Measurements from ENCODE around the gene NAALADL2.

Gene NAALADL2

GRCh38 chr3:175184392-175184791 lies 325.3 kb downstream of the NAALADL2 start:
- Histone ChIP-seq H3K9ac (ENCODE audit: low read length) (no peak overlapping the region), H3K27me3 (replicated peaks; ENCODE audit: control insufficient read depth, insufficient read depth, low read length) (no peaks in the 10 kb centered on the region)

GRCh38 chr3:175185903-175186302 lies 326.8 kb downstream of the NAALADL2 start:
- H3K9me3 ChIP-seq (ENCODE audit: control insufficient read depth, low read length): no peaks in the 10 kb centered on the region
- no peak overlapping the region for H3K9ac ChIP-seq (ENCODE audit: low read length)
- no peak for DNase-seq (ENCODE audit: low read depth)
- no peak overlapping the region for H3K4me3 ChIP-seq (ENCODE audit: low read length)
- no peaks in the 10 kb centered on the region for H3K36me3 ChIP-seq (ENCODE audit: control insufficient read depth, insufficient read depth, low read length, severe bottlenecking)
- no peaks in the 10 kb centered on the region for H3K4me1 ChIP-seq (ENCODE audit: control insufficient read depth, insufficient read depth, low read length)
- no peaks in the 10 kb centered on the region for H3K27me3 ChIP-seq (replicated peaks; ENCODE audit: control insufficient read depth, insufficient read depth, low read length)

More at GRCh38 chr3:175184392-175184791, 325.3 kb downstream of the NAALADL2 start:
- Histone ChIP-seq H3K9me3 (ENCODE audit: control insufficient read depth, low read length) (no peaks in the 10 kb centered on the region), H3K4me1 (ENCODE audit: control insufficient read depth, insufficient read depth, low read length) (no peaks in the 10 kb centered on the region), H3K4me3 (ENCODE audit: low read length) (no peak overlapping the region), H3K36me3 (ENCODE audit: control insufficient read depth, insufficient read depth, low read length, severe bottlenecking) (no peaks in the 10 kb centered on the region)
- DNase-seq (ENCODE audit: low read depth): no peak

- no peak for DNase-seq (ENCODE audit: low read depth)
- H3K4me3 ChIP-seq (ENCODE audit: low read length): no peak overlapping the region
- no peaks in the 10 kb centered on the region for H3K9me3 ChIP-seq (ENCODE audit: control insufficient read depth, low read length)
- no peaks in the 10 kb centered on the region for H3K27me3 ChIP-seq (replicated peaks; ENCODE audit: control insufficient read depth, insufficient read depth, low read length)
- no peaks in the 10 kb centered on the region for H3K4me1 ChIP-seq (ENCODE audit: control insufficient read depth, insufficient read depth, low read length)
- H3K9ac ChIP-seq (ENCODE audit: low read length): no peak overlapping the region
- no peaks in the 10 kb centered on the region for H3K36me3 ChIP-seq (ENCODE audit: control insufficient read depth, insufficient read depth, low read length, severe bottlenecking)
These were observed 327.4 kb downstream of the NAALADL2 start for GRCh38 chr3:175186511-175186910.

- no peaks in the 10 kb centered on the region for H3K4me1 ChIP-seq (ENCODE audit: control insufficient read depth, insufficient read depth, low read length)
- H3K4me3 ChIP-seq (ENCODE audit: low read length): no peak overlapping the region
- no peaks in the 10 kb centered on the region for H3K36me3 ChIP-seq (ENCODE audit: control insufficient read depth, insufficient read depth, low read length, severe bottlenecking)
- H3K27me3 ChIP-seq (replicated peaks; ENCODE audit: control insufficient read depth, insufficient read depth, low read length): no peaks in the 10 kb centered on the region
- H3K9ac ChIP-seq (ENCODE audit: low read length): no peak overlapping the region
- no peaks in the 10 kb centered on the region for H3K9me3 ChIP-seq (ENCODE audit: control insufficient read depth, low read length)
- DNase-seq (ENCODE audit: low read depth): no peak
These were observed 328.5 kb downstream of the NAALADL2 start for GRCh38 chr3:175187586-175187985.

DNA sequence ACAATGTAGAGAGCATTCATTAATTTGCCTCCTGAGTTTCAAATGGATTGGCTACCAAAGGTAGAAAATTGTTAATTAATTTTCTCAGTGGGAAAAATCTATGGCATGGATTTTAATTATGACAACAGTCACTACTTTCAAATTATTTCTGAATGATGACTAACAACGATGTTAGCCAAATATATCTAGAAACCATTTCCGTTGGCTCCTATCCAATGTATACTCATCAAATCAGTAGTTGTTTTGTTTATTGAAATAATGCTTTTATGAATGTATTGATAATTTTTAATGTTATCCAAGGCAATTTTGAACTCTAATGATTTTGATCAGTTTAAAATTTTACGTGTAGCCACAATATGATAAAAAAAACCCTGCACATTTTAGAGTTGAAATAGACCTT lies 333.4 kb downstream of the NAALADL2 start:
- no peak for DNase-seq (ENCODE audit: low read depth)
- Histone ChIP-seq H3K4me3 (ENCODE audit: low read length) (no peak overlapping the region), H3K9me3 (ENCODE audit: control insufficient read depth, low read length) (peaks cover 4% of the 10 kb centered on the region)

GRCh38 chr3:175193815-175194518 lies 334.8 kb downstream of the NAALADL2 start:
- H3K9me3 ChIP-seq (ENCODE audit: control insufficient read depth, low read length): peaks cover 4% of the 10 kb centered on the region
- no peak overlapping the region for H3K4me3 ChIP-seq (ENCODE audit: low read length)
- peak; percentile 50 for DNase-seq (ENCODE audit: low read depth)
- H3K4me1 ChIP-seq (ENCODE audit: control insufficient read depth, insufficient read depth, low read length): no peaks in the 10 kb centered on the region
- no peak overlapping the region for H3K9ac ChIP-seq (ENCODE audit: low read length)
- H3K36me3 ChIP-seq (ENCODE audit: control insufficient read depth, insufficient read depth, low read length, severe bottlenecking): no peaks in the 10 kb centered on the region
- no peaks in the 10 kb centered on the region for H3K27me3 ChIP-seq (replicated peaks; ENCODE audit: control insufficient read depth, insufficient read depth, low read length)

More for the DNA sequence above, 333.4 kb downstream of the NAALADL2 start:
- Histone ChIP-seq H3K9ac (ENCODE audit: low read length) (no peak overlapping the region), H3K36me3 (ENCODE audit: control insufficient read depth, insufficient read depth, low read length, severe bottlenecking) (no peaks in the 10 kb centered on the region), H3K4me1 (ENCODE audit: control insufficient read depth, insufficient read depth, low read length) (no peaks in the 10 kb centered on the region), H3K27me3 (replicated peaks; ENCODE audit: control insufficient read depth, insufficient read depth, low read length) (no peaks in the 10 kb centered on the region)

GRCh38 chr3:175198991-175199783 lies 340.1 kb downstream of the NAALADL2 start:
- Histone ChIP-seq H3K4me3 (ENCODE audit: low read length) (no peak overlapping the region), H3K36me3 (ENCODE audit: control insufficient read depth, insufficient read depth, low read length, severe bottlenecking) (no peaks in the 10 kb centered on the region), H3K27me3 (replicated peaks; ENCODE audit: control insufficient read depth, insufficient read depth, low read length) (no peaks in the 10 kb centered on the region), H3K9me3 (ENCODE audit: control insufficient read depth, low read length) (peaks cover 4% of the 10 kb centered on the region), H3K4me1 (ENCODE audit: control insufficient read depth, insufficient read depth, low read length) (no peaks in the 10 kb centered on the region), H3K9ac (ENCODE audit: low read length) (no peak overlapping the region)
- DNase-seq (ENCODE audit: low read depth): no peak

DNA sequence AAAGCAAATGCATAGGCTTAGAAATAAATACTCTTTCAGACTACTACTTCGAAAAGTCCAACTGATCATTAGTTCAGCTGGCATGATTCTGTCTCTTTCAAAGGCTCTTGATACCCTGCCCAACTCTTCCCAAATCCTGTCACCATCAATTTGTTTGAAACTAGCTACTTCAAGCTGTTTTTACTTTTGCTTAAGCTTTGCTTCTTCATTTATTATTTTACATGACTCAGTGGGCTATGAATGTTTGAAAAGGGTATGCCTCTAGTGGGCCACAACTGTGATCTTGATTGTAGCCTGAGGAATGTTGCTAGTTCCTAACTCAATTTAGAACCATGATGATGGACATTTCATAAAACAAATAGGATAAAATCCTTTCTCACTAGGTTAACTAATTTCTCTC lies 340.8 kb downstream of the NAALADL2 start:
- Histone ChIP-seq H3K36me3 (ENCODE audit: control insufficient read depth, insufficient read depth, low read length, severe bottlenecking) (no peaks in the 10 kb centered on the region), H3K9ac (ENCODE audit: low read length) (no peak overlapping the region), H3K9me3 (ENCODE audit: control insufficient read depth, low read length) (peaks cover 4% of the 10 kb centered on the region), H3K4me3 (ENCODE audit: low read length) (no peak overlapping the region), H3K4me1 (ENCODE audit: control insufficient read depth, insufficient read depth, low read length) (no peaks in the 10 kb centered on the region), H3K27me3 (replicated peaks; ENCODE audit: control insufficient read depth, insufficient read depth, low read length) (no peaks in the 10 kb centered on the region)
- peak; percentile 73 for DNase-seq (ENCODE audit: low read depth)

- Histone ChIP-seq H3K4me3 (ENCODE audit: low read length) (no peak overlapping the region), H3K9ac (ENCODE audit: low read length) (no peak overlapping the region), H3K9me3 (ENCODE audit: control insufficient read depth, low read length) (peaks cover 4% of the 10 kb centered on the region), H3K4me1 (ENCODE audit: control insufficient read depth, insufficient read depth, low read length) (no peaks in the 10 kb centered on the region), H3K36me3 (ENCODE audit: control insufficient read depth, insufficient read depth, low read length, severe bottlenecking) (no peaks in the 10 kb centered on the region), H3K27me3 (replicated peaks; ENCODE audit: control insufficient read depth, insufficient read depth, low read length) (no peaks in the 10 kb centered on the region)
- peak; percentile 20 for DNase-seq (ENCODE audit: low read depth)
These were observed 341.4 kb downstream of the NAALADL2 start for GRCh38 chr3:175200391-175201095.

GRCh38 chr3:175207361-175207760 lies 348.2 kb downstream of the NAALADL2 start:
- no peaks in the 10 kb centered on the region for H3K27me3 ChIP-seq (replicated peaks; ENCODE audit: control insufficient read depth, insufficient read depth, low read length)
- no peak overlapping the region for H3K9ac ChIP-seq (ENCODE audit: low read length)
- no peaks in the 10 kb centered on the region for H3K4me1 ChIP-seq (ENCODE audit: control insufficient read depth, insufficient read depth, low read length)
- no peaks in the 10 kb centered on the region for H3K36me3 ChIP-seq (ENCODE audit: control insufficient read depth, insufficient read depth, low read length, severe bottlenecking)
- peak; percentile 6 for DNase-seq (ENCODE audit: low read depth)
- no peak overlapping the region for H3K4me3 ChIP-seq (ENCODE audit: low read length)
- no peaks in the 10 kb centered on the region for H3K9me3 ChIP-seq (ENCODE audit: control insufficient read depth, low read length)

DNA sequence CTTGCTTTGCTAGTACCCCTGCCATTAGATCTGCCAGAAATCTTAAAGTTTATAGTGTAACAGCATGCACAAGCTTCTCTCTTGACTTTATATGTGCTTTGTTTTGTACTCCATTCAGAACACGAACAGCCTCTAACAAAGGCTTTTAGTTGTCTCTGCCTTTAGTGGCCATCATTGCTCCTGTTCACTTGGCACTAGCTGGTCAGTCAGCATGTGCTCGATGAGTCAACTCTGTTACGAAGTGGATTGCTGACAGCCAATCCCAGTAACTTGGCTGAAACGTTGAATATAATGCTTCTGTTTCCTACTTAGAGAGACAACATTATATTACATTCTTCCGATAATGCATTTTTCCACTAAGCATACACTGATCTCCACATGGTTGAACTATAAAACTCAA lies 349.2 kb downstream of the NAALADL2 start:
- H3K9me3 ChIP-seq (ENCODE audit: control insufficient read depth, low read length): no peaks in the 10 kb centered on the region
- no peaks in the 10 kb centered on the region for H3K27me3 ChIP-seq (replicated peaks; ENCODE audit: control insufficient read depth, insufficient read depth, low read length)
- no peak overlapping the region for H3K9ac ChIP-seq (ENCODE audit: low read length)
- H3K4me3 ChIP-seq (ENCODE audit: low read length): no peak overlapping the region
- H3K4me1 ChIP-seq (ENCODE audit: control insufficient read depth, insufficient read depth, low read length): peaks cover 9% of the 10 kb centered on the region
- no peaks in the 10 kb centered on the region for H3K36me3 ChIP-seq (ENCODE audit: control insufficient read depth, insufficient read depth, low read length, severe bottlenecking)
- DNase-seq (ENCODE audit: low read depth): no peak

Data from adipocyte (in vitro differentiated cells).